HG03175 (cell line): ENCODE data around the gene TEX36.
A peak's percentile ranks its signal among the peaks of the same experiment; 100 is the strongest.
"Not testable (repeated sequence)": the region's sequence is repeated elsewhere in the genome, so short reads cannot be mapped to it uniquely, and the experiment has no call there.

Experiments used
- ATAC-seq: cut with Tn5 transposase; IDR thresholded peaks from one replicate; pipeline ENCODE4 v1.9.1; 2021; ENCODE audit warnings: mild to moderate bottlenecking, moderate library complexity; ENCODE audit not compliant: unreplicated experiment

TEX36 gene

GRCh38 chr10:125637496-125637895, 45.5 kb downstream of the TEX36 start:
- no peak for ATAC-seq

GRCh38 chr10:125634606-125635005, 48.4 kb downstream of the TEX36 start:
- ATAC-seq, result no peak

- no peak for ATAC-seq
These were observed 49.4 kb downstream of the TEX36 start for GRCh38 chr10:125633517-125633999.

DNA sequence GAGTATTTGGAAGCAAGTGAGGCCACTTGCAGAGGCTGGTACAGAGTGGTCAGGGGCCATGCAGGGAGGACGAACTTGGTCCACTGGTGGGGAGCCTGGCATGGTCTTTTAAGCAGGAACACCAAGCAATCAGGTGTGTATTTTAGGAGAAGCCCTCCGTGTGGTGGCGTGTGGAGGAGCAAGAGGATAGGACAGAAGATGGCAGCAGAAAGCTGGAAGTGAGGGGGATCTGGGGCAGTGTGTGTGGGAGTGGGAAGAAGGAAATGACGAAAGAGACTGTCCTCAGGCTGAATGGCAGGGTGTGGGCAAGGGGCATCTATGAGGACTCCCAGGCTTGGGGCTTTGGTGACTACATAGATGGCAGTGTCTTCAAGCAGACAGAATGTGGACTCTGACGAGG, 51.2 kb downstream of the TEX36 start:
- no peak for ATAC-seq

DNA sequence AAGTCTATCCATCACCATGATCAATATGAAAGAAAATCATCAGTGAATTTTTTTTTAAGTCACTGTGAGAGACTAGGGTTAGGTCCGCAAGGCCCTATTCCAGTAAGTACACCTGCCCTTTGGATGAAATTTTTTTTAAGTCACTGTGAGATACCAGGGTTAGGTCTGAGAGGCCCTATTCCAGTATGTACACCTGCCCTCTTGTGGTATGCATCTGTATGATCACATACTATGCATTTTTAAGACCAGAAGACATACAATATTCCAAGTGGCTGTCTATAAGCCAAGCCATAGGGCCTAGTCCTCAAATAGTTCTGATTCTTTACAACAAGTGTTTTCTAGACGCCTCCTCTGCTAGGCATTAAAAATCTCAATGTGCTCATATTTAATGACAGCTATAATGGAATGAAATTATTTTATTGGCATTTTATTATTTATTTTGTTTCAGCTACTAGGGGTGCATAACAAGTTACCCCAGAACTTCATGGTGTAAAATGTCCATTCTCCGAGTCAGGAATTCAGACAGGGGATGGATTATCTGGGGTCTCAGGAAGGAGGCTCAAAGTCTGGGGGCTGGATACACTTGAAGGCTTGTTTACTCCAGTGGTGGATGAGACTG, 53.1 kb downstream of the TEX36 start:
- peak; percentile 57 for ATAC-seq

- no peak for ATAC-seq
These were observed 54.6 kb downstream of the TEX36 start for GRCh38 chr10:125628104-125629049.

DNA sequence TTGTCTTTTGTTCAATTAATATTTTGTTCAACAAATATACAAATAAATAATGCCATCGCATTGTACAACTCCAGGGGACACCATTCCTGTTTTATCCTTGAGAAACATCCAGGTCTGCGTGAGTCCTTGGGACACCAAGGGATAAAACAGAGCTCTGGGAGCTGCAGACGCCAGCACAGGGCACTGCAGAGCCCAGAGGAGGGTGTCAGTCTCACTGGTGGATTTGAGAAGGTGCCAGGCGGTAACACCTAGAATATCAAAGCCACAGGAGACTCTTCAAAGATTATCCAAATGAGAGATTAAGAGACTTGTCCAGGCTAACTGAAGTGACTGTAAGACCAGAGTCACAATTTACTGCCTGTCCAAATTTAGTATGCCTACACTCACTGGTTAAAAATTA, 55.3 kb downstream of the TEX36 start:
- no peak for ATAC-seq

DNA sequence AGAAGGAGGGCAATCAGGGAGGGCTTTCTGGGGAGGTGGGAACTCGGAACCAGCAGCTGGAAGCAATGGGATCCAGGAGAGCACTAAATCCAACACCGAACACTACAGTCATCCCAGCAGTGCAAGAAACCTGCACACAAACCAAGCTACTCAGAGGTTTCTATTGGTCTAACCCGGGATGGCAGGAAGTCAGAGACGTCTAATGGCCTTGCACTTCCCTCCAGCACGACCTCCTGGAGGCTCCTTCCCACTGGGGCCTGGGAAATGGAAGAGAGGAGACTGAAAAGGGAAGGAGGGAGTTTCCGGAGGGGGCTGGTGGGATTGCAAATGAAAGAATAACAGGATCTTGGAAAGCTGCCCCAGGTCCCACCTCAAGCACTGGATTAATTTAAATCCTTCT, 56.3 kb downstream of the TEX36 start:
- no peak for ATAC-seq

DNA sequence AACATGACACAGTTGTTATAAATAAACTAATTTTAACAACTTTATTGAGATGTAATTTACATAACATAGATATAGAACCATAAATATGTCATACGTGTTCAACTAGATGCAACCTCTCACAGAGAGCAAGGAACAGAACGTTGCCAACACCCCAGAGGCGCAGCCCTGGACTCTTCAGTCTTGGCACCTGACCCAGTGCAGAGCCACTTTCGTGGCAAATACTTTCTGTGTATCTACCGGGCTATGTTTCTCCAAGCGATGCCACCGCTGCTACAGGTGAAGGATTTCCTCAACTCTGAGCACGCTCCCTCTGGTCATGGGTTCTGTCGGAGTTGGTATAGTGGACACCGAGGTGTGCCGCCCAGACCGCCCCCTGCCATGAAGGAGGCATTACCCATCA, 57.4 kb downstream of the TEX36 start:
- ATAC-seq, result no peak

DNA sequence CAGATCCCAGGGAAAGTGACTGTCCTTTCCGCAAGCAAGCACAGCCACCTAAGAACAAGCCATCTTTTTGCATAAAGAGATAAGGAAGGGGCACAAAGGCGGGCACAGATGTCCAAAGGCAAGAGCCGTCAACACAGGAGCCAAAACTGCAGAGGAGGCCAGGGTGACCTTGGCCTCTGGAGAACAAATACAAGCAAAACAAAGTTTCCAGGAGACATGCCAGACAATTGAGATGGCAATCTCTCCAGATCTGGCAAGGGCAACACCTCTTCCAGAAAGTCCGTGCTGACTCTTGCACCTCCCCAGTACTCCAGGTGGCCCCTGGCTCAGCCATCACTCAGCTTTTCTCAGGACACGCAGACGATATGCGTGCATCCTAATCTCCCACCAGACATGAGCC, 58.2 kb downstream of the TEX36 start:
- ATAC-seq, result no peak

- no peak for ATAC-seq
These were observed 61.9 kb downstream of the TEX36 start for GRCh38 chr10:125621052-125621451.

DNA sequence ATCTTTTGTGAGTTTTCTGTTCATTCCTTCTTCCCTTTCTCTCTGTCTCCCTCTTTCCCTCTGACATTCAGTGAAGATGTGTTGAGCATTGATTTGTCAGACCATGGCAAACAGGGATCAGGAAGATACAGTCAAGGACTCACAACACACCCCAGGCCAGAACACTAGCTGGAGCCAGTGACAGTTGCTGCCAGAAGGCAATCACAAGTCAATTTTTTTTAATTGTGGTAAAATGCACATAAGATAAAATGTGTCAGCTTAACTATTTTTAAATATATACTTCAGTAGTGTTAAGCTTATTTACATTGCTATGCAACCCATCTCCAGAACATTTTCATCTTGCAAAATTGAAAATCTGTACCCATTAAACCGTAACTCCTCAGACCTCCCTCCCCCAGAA, 62.6 kb downstream of the TEX36 start:
- ATAC-seq, result no peak

- ATAC-seq, result not testable (repeated sequence)
These were observed 69.9 kb downstream of the TEX36 start for GRCh38 chr10:125613062-125613461.

DNA sequence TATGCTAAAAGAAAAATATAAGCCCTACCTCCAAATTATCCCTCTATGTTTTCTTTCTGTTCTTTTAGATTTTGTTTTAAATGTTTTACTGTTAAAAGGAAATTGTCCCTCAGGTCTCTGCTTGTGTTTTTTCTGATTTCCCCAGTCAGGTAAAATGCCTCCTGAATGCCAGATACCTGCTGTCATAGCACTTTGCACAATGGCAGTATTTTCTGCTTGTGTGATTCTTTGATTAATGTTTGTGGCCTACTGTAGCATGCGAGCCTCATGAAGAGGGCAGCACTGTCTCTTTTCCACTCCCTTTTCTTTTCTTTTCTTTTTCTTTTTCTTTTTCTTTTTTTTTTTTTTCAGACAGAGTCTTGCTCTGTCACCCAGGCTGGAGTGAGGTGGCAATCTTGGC, 71.2 kb downstream of the TEX36 start:
- ATAC-seq, result no peak

DNA sequence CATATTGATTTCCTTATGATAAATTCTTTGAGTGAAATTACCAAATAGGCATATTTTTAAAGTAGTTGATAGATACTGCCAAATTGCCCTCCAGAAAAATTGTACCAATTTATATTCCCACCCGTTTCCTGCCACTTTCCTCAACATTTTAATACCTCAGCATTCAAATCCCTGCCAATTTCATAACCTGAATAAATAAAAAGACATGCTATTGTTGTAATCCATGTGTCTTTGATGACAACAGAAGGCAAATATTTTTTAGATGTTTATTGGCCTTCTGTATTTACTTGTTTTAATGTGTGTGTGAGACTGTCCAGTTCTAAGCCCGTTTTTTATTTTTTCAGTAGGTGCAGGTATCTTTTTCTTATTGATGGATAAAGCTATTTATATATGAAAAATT, 71.7 kb downstream of the TEX36 start:
- ATAC-seq, result no peak

- ATAC-seq, result no peak
These were observed 73.1 kb downstream of the TEX36 start for GRCh38 chr10:125609859-125610258.

DNA sequence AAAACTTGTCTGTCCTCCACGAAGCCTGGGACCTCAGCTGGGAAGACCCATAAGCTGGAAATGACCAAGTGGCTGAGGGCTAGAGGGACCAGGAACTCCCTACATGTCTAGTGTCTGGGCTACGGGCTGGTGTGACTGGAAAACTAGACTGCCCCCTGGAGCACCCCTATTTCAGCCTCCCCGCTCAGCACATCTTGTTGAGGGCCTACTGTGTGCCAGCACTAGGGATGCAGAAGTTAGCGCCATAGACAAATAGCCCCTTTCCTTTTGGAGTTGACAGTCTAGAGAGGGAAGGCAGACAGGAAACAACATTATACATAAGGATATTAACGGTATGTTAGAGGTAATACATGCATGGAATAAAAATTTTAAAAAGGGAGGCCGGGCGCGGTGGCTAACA, 74.5 kb downstream of the TEX36 start:
- ATAC-seq, result no peak

DNA sequence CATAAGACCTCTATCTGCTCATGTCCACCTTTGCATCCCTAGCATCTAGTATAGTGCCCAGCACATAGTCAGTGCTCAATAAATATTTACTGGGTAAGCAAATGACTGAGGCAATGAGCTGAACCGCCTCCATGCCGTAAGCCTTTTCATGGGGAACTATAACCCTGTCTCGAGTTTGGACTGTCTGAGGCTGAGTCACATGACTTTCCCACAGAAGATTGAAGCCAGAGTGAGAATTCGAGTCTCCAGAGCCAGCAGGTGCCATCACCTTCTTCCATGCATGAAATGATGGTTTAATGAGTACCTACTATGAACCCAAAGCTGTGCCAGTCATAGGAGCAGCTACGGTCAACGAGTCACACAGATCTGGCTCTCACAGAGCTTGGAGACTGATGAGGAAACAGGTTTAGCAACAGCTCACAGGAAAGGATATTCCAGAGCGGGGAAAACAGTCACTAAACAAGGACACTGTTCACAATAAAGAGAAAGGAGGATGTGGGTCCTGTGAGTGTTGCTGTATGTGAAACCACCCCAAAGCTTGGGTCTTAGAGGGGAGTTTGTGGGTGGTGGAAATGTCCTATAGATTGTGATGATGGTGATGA, 75.2 kb downstream of the TEX36 start:
- ATAC-seq, result no peak

- ATAC-seq, result no peak
These were observed 76.5 kb downstream of the TEX36 start for GRCh38 chr10:125606414-125607010.
